CD14-positive monocyte (primary cell): ENCODE measurements around the gene WDR26. TPM values are rescaled to one million over a fixed set of nuclear protein-coding genes. Genes with fewer than 3 reads are reported as not detected.
A peak's percentile ranks its signal among the peaks of the same experiment; 100 is the strongest.

Source experiments
- DNase-seq, 3 donors: peaks; one replicate each; pipeline ENCODE4 v3.0.0-alpha.2; 2011 to 2022
- H2AFZ ChIP-seq: 2 replicates; pipeline ENCODE4 v1.6.0; 2012; ENCODE audit warnings: mild to moderate bottlenecking, low read depth, low read length, inconsistent platforms; ENCODE audit not compliant: insufficient read depth, poor library complexity, severe bottlenecking
- H3K27ac ChIP-seq, 2 donors: 1 replicate in 1 of 2; 2 replicates in 1 of 2; pipeline ENCODE4 v1.5.1; 2012 to 2013; ENCODE audit warnings: low read length in 2 of 2, control low read depth in 1 of 2, inconsistent platforms in 1 of 2, low read depth in 1 of 2, mild to moderate bottlenecking in 1 of 2
- H3K27me3 ChIP-seq, 2 donors: one replicate each; pipeline versions ENCODE4 v1.6.0 to v1.6.1; 2011 to 2013; ENCODE audit warnings: low read length in 2 of 2; ENCODE audit not compliant: control insufficient read depth in 2 of 2, insufficient read depth in 2 of 2
- H3K36me3 ChIP-seq, 2 donors: replicated peaks in 1 of 2; 1 replicate in 1 of 2; 2 replicates in 1 of 2; pipeline versions ENCODE4 v1.5.1 to v1.6.1; 2012 to 2013; ENCODE audit warnings: low read length in 2 of 2, control low read depth in 1 of 2, inconsistent platforms in 1 of 2, mild to moderate bottlenecking in 1 of 2; ENCODE audit not compliant: insufficient read depth in 2 of 2, control insufficient read depth in 1 of 2
- H3K4me1 ChIP-seq, 2 donors: 1 replicate in 1 of 2; 2 replicates in 1 of 2; pipeline versions ENCODE4 v1.5.1 to v1.6.1; 2012 to 2013; ENCODE audit warnings: low read length in 2 of 2, control low read depth in 1 of 2, inconsistent platforms in 1 of 2, mild to moderate bottlenecking in 1 of 2, moderate library complexity in 1 of 2; ENCODE audit not compliant: insufficient read depth in 2 of 2, control insufficient read depth in 1 of 2
- H3K4me2 ChIP-seq: replicated peaks from 2 replicates; pipeline ENCODE3; 2012; ENCODE audit warnings: low read length, moderate library complexity, mild to moderate bottlenecking; ENCODE audit not compliant: poor library complexity, severe bottlenecking; ENCODE audit errors: extremely low read depth
- H3K4me3 ChIP-seq, 3 experiments: fragments of 200-600 bp in 1 of 3; sonication (generic) in 1 of 3; replicated peaks in 1 of 3; 1 replicate in 2 of 3; 2 replicates in 1 of 3; pipeline ENCODE4 v1.5.1; 2011 to 2013; ENCODE audit warnings: low read length in 3 of 3, mild to moderate bottlenecking in 3 of 3, control low read depth in 2 of 3, low read depth in 2 of 3, inconsistent platforms in 1 of 3, moderate library complexity in 1 of 3
- H3K79me2 ChIP-seq: 2 replicates; pipeline ENCODE4 v1.6.0; 2012; ENCODE audit warnings: mild to moderate bottlenecking, control low read depth, inconsistent platforms, low read length, moderate library complexity; ENCODE audit not compliant: insufficient read depth
- H3K9ac ChIP-seq: 2 replicates; pipeline ENCODE4 v1.6.0; 2017; ENCODE audit warnings: low read length, mild to moderate bottlenecking; ENCODE audit not compliant: insufficient read depth, poor library complexity, severe bottlenecking
- H3K9me3 ChIP-seq, 2 donors: replicated peaks in 1 of 2; 1 replicate in 1 of 2; 2 replicates in 1 of 2; pipeline versions ENCODE4 v1.5.1 to v1.6.1; 2012 to 2013; ENCODE audit warnings: low read length in 2 of 2, control low read depth in 1 of 2; ENCODE audit not compliant: control insufficient read depth in 1 of 2, insufficient read depth in 1 of 2
- H4K20me1 ChIP-seq: 2 replicates; pipeline ENCODE4 v1.6.0; 2012; ENCODE audit warnings: mild to moderate bottlenecking, low read length, control low read depth, moderate library complexity; ENCODE audit not compliant: insufficient read depth
- H3K27ac Mint-ChIP-seq, 7 donors: one replicate each; pipeline ENCODE4 v1.8.0; 2020; ENCODE audit warnings: mild to moderate bottlenecking in 7 of 7, mixed read lengths in 7 of 7, moderate library complexity in 6 of 7, inconsistent platforms in 2 of 7
- H3K27me3 Mint-ChIP-seq, 3 donors: one replicate each; pipeline ENCODE4 v1.8.0; 2021 to 2022; ENCODE audit warnings: low read depth in 3 of 3, mild to moderate bottlenecking in 3 of 3, mixed read lengths in 3 of 3, moderate library complexity in 3 of 3, inconsistent platforms in 1 of 3
- H3K36me3 Mint-ChIP-seq, 2 donors: one replicate each; pipeline ENCODE4 v1.8.0; 2020; ENCODE audit warnings: mixed read lengths in 2 of 2, inconsistent platforms in 1 of 2, mild to moderate bottlenecking in 1 of 2
- H3K4me1 Mint-ChIP-seq: one replicate; pipeline ENCODE4 v1.8.0; 2020; ENCODE audit warnings: mild to moderate bottlenecking, mixed read lengths
- H3K4me3 Mint-ChIP-seq, 2 donors: one replicate each; pipeline ENCODE4 v1.8.0; 2020; ENCODE audit warnings: mild to moderate bottlenecking in 2 of 2, mixed read lengths in 2 of 2, moderate library complexity in 1 of 2
- H3K9me3 Mint-ChIP-seq, 7 donors: one replicate each; pipeline ENCODE4 v1.8.0; 2020 to 2022; ENCODE audit warnings: mixed read lengths in 7 of 7, mild to moderate bottlenecking in 6 of 7, moderate library complexity in 6 of 7, inconsistent platforms in 2 of 7
- CTCF ChIP-seq: fragments of 200-600 bp; IDR thresholded peaks from one replicate; pipeline ENCODE4 v1.8.0; 2022; ENCODE audit warnings: antibody characterized with exemption, mild to moderate bottlenecking
- WGBS: methylation state at CpG from one replicate; pipeline ENCODE4 v1.1.5; 2013; ENCODE audit warnings: missing lambda C conversion rate; ENCODE audit not compliant: insufficient coverage; 5-methylcytosine and 5-hydroxymethylcytosine counted together
- intact Hi-C, 2 donors: fragments of 100-400 bp; cut with micrococcal nuclease; formaldehyde crosslinking; loops; one replicate each; pipeline versions ENCODE4 v1.15.0 to v1.15.1; 2023
- polyA plus RNA-seq, 3 donors: library from polyadenylated mRNA; depleted of rRNA in 1 of 3; unstranded in 2 of 3; stranded (reverse) in 1 of 3; fragments of 300-500 nt in 2 of 3; fragments of >200 nt in 1 of 3; fragmentation: Illumina TruSeq in 2 of 3; gene quantifications; 1 replicate in 2 of 3; 2 replicates in 1 of 3; pipeline ENCODE4 v1.2.3, GENCODE V29; 2012 to 2021

WDR26 gene
- polyA plus RNA-seq, 3 donors = 2.7 to 59.4 (median 4.0) TPM

GRCh38 chr1:224378855-224379631 is 55.6 kb downstream of the WDR26 start:
- peak overlapping the region; percentile 53 to 81 for H3K27ac ChIP-seq
- H2AFZ ChIP-seq = no peak overlapping the region
- H3K4me1 ChIP-seq = peaks cover 72 to 80% of the 10 kb centered on the region in 2 donors
- TF ChIP-seq CTCF = no peak
- no peak overlapping the region for H3K9ac ChIP-seq
- peaks cover 38 to 54% of the 10 kb centered on the region in 2 donors for H3K36me3 Mint-ChIP-seq
- peak overlapping the region in 1 of 3 experiments; percentile 52 for H3K4me3 ChIP-seq
- peaks cover 0 to 2% (median 0%) of the 10 kb centered on the region in 3 donors for H3K27me3 Mint-ChIP-seq
- peak overlapping the region; percentile 84 to 92 (median 87) for H3K27ac Mint-ChIP-seq
- peaks cover 32% of the 10 kb centered on the region for H4K20me1 ChIP-seq
- 9% methylated on average over 4 of the region's 7 CpGs for WGBS
- peaks cover 30 to 32% of the 10 kb centered on the region in 2 donors for H3K36me3 ChIP-seq
- peak overlapping the region; percentile 67 for H3K4me2 ChIP-seq
- peak in 2 of 3 donors; percentile 45 to 53 for DNase-seq
- H3K9me3 Mint-ChIP-seq = no peaks in the 10 kb centered on the region
- no peaks in the 10 kb centered on the region for H3K9me3 ChIP-seq
- H3K4me3 Mint-ChIP-seq = peak overlapping the region in 1 of 2 donors; percentile 21
- intact Hi-C loops = no loop called here
- peaks cover 83% of the 10 kb centered on the region for H3K4me1 Mint-ChIP-seq
- no peaks in the 10 kb centered on the region for H3K27me3 ChIP-seq
- peaks cover 29% of the 10 kb centered on the region for H3K79me2 ChIP-seq

- intact Hi-C loops = no loop called here
- no CpG with 5 or more reads among the region's 2 CpGs for WGBS
- H3K4me3 Mint-ChIP-seq = no peak overlapping the region
These were observed 57.0 kb downstream of the WDR26 start for GRCh38 chr1:224377676-224378006.

More at GRCh38 chr1:224377676-224378006, 57.0 kb downstream of the WDR26 start:
- no peak overlapping the region for H2AFZ ChIP-seq
- no peak overlapping the region for H3K4me3 ChIP-seq
- H3K4me1 Mint-ChIP-seq = peaks cover 69% of the 10 kb centered on the region
- TF ChIP-seq CTCF = no peak
- H3K36me3 Mint-ChIP-seq = peaks cover 47 to 66% of the 10 kb centered on the region in 2 donors
- H3K27ac Mint-ChIP-seq = peak overlapping the region; percentile 69 to 87 (median 84)
- H3K27me3 Mint-ChIP-seq = peaks cover 0 to 2% (median 0%) of the 10 kb centered on the region in 3 donors
- DNase-seq = peak in 2 of 3 donors; percentile 14 to 18
- no peaks in the 10 kb centered on the region for H3K9me3 Mint-ChIP-seq
- H4K20me1 ChIP-seq = peaks cover 43% of the 10 kb centered on the region
- H3K9ac ChIP-seq = peak overlapping the region; percentile 12
- no peaks in the 10 kb centered on the region for H3K9me3 ChIP-seq
- peaks cover 60 to 66% of the 10 kb centered on the region in 2 donors for H3K4me1 ChIP-seq
- peaks cover 43% of the 10 kb centered on the region for H3K79me2 ChIP-seq
- peak overlapping the region; percentile 66 to 81 for H3K27ac ChIP-seq
- H3K27me3 ChIP-seq = no peaks in the 10 kb centered on the region
- H3K36me3 ChIP-seq = peaks cover 43 to 46% of the 10 kb centered on the region in 2 donors
- no peak overlapping the region for H3K4me2 ChIP-seq
